HCT116 (cell line): ENCODE data around the gene SIVA1. TPM values are rescaled to one million over a fixed set of nuclear protein-coding genes. Genes with fewer than 3 reads are reported as not detected.

Experiments
- ATAC-seq: fragments of 200-7000 bp; cut with Tn5 transposase; 2 replicates; pipeline ENCODE4 v1.9.1; 2020; ENCODE audit warnings: mild to moderate bottlenecking, moderate library complexity
- BruUV-seq: library from RNA; stranded (reverse); fragments of 400-500 nt; replicated peaks from 2 replicates; lab custom pipeline; 2021; lab: Mats Ljungman, UMichigan
- CTCF ChIA-PET: fragments of 300-600 bp; sonication (Branson Sonifier 250); formaldehyde crosslinking; loops from one replicate; lab custom pipeline; 2021; ENCODE audit warnings: antibody characterized with exemption; lab: Charles Lee
- POLR2A ChIA-PET: fragments of 300-600, 350-600 bp; sonication (Branson Sonifier 250); formaldehyde crosslinking; loops from one replicate; lab custom pipeline; 2021; ENCODE audit warnings: antibody characterized with exemption; lab: Charles Lee
- RAD21 ChIA-PET, 2 experiments: fragments of 300-600 bp; sonication (Branson Sonifier 250); formaldehyde crosslinking; loops; one replicate each; lab custom pipeline; 2023; ENCODE audit warnings: low total read pairs in 2 of 2; ENCODE audit not compliant: uncharacterized antibody in 2 of 2, unreplicated experiment in 2 of 2, low non-redundant PET in 1 of 2; lab: Charles Lee
- DNase-seq: peaks from one replicate; pipeline ENCODE4 v3.0.0-alpha.2; 2010; ENCODE audit warnings: low read depth, low spot score
- H2AFZ ChIP-seq: fragments of 200-600 bp; shearing (Covaris generic), sonication (generic); 2 replicates; pipeline ENCODE4 v1.6.1; 2017; ENCODE audit warnings: low read depth, mixed run types, mixed read lengths, antibody characterized with exemption, low read length; ENCODE audit not compliant: poor library complexity, severe bottlenecking
- H3K27ac ChIP-seq: 2 replicates; pipeline ENCODE4 v1.5.1; 2012; ENCODE audit warnings: low read depth, low read length
- H3K27me3 ChIP-seq: fragments of 200-600 bp; sonication (generic); 2 replicates; pipeline ENCODE4 v1.6.1; 2016; ENCODE audit warnings: mixed run types, low read length, mixed read lengths; ENCODE audit not compliant: insufficient read depth
- H3K36me3 ChIP-seq, 2 experiments: fragments of 200-500 bp in 1 of 2; fragments of 200-600 bp in 1 of 2; sonication (Bioruptor generic) in 1 of 2; sonication (generic) in 1 of 2; 2 replicates each; pipeline versions ENCODE4 v1.5.1 to v1.6.1; 2014 to 2016; ENCODE audit warnings: low read length in 2 of 2, inconsistent platforms in 1 of 2, mixed read lengths in 1 of 2, mixed run types in 1 of 2; ENCODE audit not compliant: insufficient read depth in 2 of 2, control insufficient read depth in 1 of 2
- H3K4me1 ChIP-seq, 2 experiments: fragments of 200-600 bp in 1 of 2; sonication (generic) in 1 of 2; 2 replicates each; pipeline versions ENCODE4 v1.5.1 to v1.6.1; 2012 to 2017; ENCODE audit warnings: low read length in 2 of 2, inconsistent platforms in 1 of 2, mild to moderate bottlenecking in 1 of 2, mixed read lengths in 1 of 2, mixed run types in 1 of 2, moderate library complexity in 1 of 2; ENCODE audit not compliant: insufficient read depth in 2 of 2, control insufficient read depth in 1 of 2
- H3K4me2 ChIP-seq: fragments of 200-600 bp; sonication (generic); 2 replicates; pipeline ENCODE4 v1.6.1; 2017; ENCODE audit warnings: mixed run types, low read length, mixed read lengths
- H3K4me3 ChIP-seq, 2 experiments: fragments of 200-600 bp in 1 of 2; sonication (generic) in 1 of 2; replicated peaks in 1 of 2; 2 replicates each; pipeline ENCODE4 v1.5.1; 2011 to 2016; ENCODE audit warnings: low read length in 2 of 2, control low read depth in 1 of 2, low read depth in 1 of 2, mild to moderate bottlenecking in 1 of 2, mixed read lengths in 1 of 2, mixed run types in 1 of 2
- H3K79me2 ChIP-seq: fragments of 200-600 bp; sonication (generic); 2 replicates; pipeline ENCODE4 v1.6.1; 2017; ENCODE audit warnings: mild to moderate bottlenecking, mixed run types, low read length, moderate library complexity, mixed read lengths; ENCODE audit not compliant: insufficient read depth
- H3K9ac ChIP-seq: fragments of 200-600 bp; sonication (generic); 2 replicates; pipeline ENCODE4 v1.6.1; 2016; ENCODE audit warnings: low read length, mixed read lengths
- H3K9me2 ChIP-seq: fragments of 200-600 bp; sonication (generic), shearing (Covaris generic); 2 replicates; pipeline ENCODE4 v1.6.1; 2017; ENCODE audit warnings: mixed run types, mild to moderate bottlenecking, moderate library complexity; ENCODE audit not compliant: insufficient read depth
- H3K9me3 ChIP-seq, 2 experiments: fragments of 200-500 bp in 1 of 2; fragments of 200-600 bp in 1 of 2; sonication (Bioruptor generic) in 1 of 2; sonication (generic) in 1 of 2; 2 replicates each; pipeline ENCODE4 v1.6.1; 2014 to 2017; ENCODE audit warnings: low read length in 2 of 2, mixed read lengths in 2 of 2, inconsistent platforms in 1 of 2, low read depth in 1 of 2, mild to moderate bottlenecking in 1 of 2, mixed run types in 1 of 2, moderate library complexity in 1 of 2; ENCODE audit not compliant: control insufficient read depth in 1 of 2, insufficient read depth in 1 of 2
- H4K20me1 ChIP-seq: fragments of 200-600 bp; sonication (generic), shearing (Covaris generic); 2 replicates; pipeline ENCODE4 v1.6.1; 2017; ENCODE audit warnings: mixed run types, mild to moderate bottlenecking, moderate library complexity; ENCODE audit not compliant: insufficient read depth
- CEBPB ChIP-seq: IDR thresholded peaks from 2 replicates; pipeline ENCODE4 v1.6.1; 2012; ENCODE audit warnings: low read depth
- JUND ChIP-seq: IDR thresholded peaks from 2 replicates; pipeline ENCODE4 v1.6.1; 2012
- MAX ChIP-seq: IDR thresholded peaks from 2 replicates; pipeline ENCODE4 v1.6.1; 2012
- POLR2AphosphoS5 ChIP-seq: IDR thresholded peaks from 2 replicates; pipeline ENCODE4 v1.6.1; 2011; ENCODE audit warnings: mild to moderate bottlenecking, low read depth, low read length, moderate library complexity
- SIN3A ChIP-seq: IDR thresholded peaks from 2 replicates; pipeline ENCODE4 v1.6.1; 2012; ENCODE audit warnings: low read depth
- SRF ChIP-seq: IDR thresholded peaks from 2 replicates; pipeline ENCODE4 v1.6.1; 2012; ENCODE audit warnings: low read depth
- ZNF274 ChIP-seq: fragments of 200-500 bp; sonication (Bioruptor generic); IDR thresholded peaks from 2 replicates; pipeline ENCODE4 v1.6.1; 2014; ENCODE audit warnings: mild to moderate bottlenecking, low read depth, low read length, inconsistent platforms
- intact Hi-C: fragments of 100-400 bp; cut with micrococcal nuclease; formaldehyde crosslinking; loops from 2 replicates; pipeline ENCODE4 v1.10.0; 2022
- total RNA-seq: library from RNA; stranded (reverse); gene quantifications from one replicate; pipeline ENCODE4 v1.2.1, GENCODE V29; 2021; ENCODE audit not compliant: unreplicated experiment
- TF ChIP-seq, protein P1 (sequence below): IDR thresholded peaks from 2 replicates; pipeline ENCODE4 v1.6.1; 2012; ENCODE audit warnings: low read depth
- TF ChIP-seq, protein P2 (sequence below), 3 experiments: fragments of 200-600 bp in 1 of 3; sonication (generic) in 1 of 3; IDR thresholded peaks in 2 of 3; conservative IDR thresholded peaks in 1 of 3; 2 replicates each; pipeline ENCODE4 v1.5.1; 2012 to 2017; ENCODE audit warnings: low read depth in 2 of 3, low read length in 2 of 3, antibody characterized with exemption in 1 of 3, borderline replicate concordance in 1 of 3, control low read depth in 1 of 3, mild to moderate bottlenecking in 1 of 3, mixed read lengths in 1 of 3, mixed run types in 1 of 3, moderate library complexity in 1 of 3; ENCODE audit not compliant: insufficient read depth in 1 of 3

The SIVA1 gene
- total RNA-seq, 1 experiment from 2014 or later = 141 TPM

DNA sequence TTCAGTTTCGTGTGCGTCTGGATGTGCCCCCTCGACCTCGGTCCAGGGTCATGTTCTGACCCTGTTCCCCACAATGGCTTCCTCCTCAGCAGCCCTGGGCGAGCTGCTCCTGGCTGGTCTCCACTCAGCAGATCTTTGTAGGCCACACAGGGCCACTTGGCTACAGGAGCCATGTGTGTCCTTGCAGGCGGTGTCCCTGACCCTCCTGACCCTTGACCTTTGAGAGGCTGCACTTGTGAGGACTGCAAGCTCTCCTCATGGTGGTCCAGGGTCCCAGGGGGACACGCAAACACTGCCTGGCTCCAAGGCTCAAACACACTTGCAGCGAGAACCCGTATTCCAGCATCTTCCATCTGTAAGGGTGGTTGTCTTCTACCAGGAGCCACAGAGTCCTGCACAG lies 7.5 kb upstream of the SIVA1 start:
- RAD21 ChIA-PET = no interaction called here
- Histone ChIP-seq H2AFZ (no peak overlapping the region), H3K79me2 (no peaks in the 10 kb centered on the region), H3K4me2 (no peak overlapping the region), H3K27ac (no peak overlapping the region), H3K9ac (no peak overlapping the region), H3K9me3 (no peaks in the 10 kb centered on the region), H3K36me3 (no peaks in the 10 kb centered on the region), H3K4me1 (peaks cover 9 to 16% of the 10 kb centered on the region in 2 experiments), H4K20me1 (no peaks in the 10 kb centered on the region), H3K27me3 (no peaks in the 10 kb centered on the region), H3K4me3 (no peak overlapping the region), H3K9me2 (no peaks in the 10 kb centered on the region)
- DNase-seq (no peak), ATAC-seq (no peak)
- BruUV-seq = no TSS peak
- intact Hi-C loops = no loop called here
- no peak for TF ChIP-seq SRF
- no peak for TF ChIP-seq POLR2AphosphoS5
- no peak for TF ChIP-seq JUND
- no peak for TF ChIP-seq SIN3A
- TF ChIP-seq CEBPB = no peak
- no peak for TF ChIP-seq ZNF274
- TF ChIP-seq MAX = no peak
- TF ChIP-seq, protein P1, sequence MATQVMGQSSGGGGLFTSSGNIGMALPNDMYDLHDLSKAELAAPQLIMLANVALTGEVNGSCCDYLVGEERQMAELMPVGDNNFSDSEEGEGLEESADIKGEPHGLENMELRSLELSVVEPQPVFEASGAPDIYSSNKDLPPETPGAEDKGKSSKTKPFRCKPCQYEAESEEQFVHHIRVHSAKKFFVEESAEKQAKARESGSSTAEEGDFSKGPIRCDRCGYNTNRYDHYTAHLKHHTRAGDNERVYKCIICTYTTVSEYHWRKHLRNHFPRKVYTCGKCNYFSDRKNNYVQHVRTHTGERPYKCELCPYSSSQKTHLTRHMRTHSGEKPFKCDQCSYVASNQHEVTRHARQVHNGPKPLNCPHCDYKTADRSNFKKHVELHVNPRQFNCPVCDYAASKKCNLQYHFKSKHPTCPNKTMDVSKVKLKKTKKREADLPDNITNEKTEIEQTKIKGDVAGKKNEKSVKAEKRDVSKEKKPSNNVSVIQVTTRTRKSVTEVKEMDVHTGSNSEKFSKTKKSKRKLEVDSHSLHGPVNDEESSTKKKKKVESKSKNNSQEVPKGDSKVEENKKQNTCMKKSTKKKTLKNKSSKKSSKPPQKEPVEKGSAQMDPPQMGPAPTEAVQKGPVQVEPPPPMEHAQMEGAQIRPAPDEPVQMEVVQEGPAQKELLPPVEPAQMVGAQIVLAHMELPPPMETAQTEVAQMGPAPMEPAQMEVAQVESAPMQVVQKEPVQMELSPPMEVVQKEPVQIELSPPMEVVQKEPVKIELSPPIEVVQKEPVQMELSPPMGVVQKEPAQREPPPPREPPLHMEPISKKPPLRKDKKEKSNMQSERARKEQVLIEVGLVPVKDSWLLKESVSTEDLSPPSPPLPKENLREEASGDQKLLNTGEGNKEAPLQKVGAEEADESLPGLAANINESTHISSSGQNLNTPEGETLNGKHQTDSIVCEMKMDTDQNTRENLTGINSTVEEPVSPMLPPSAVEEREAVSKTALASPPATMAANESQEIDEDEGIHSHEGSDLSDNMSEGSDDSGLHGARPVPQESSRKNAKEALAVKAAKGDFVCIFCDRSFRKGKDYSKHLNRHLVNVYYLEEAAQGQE = no peak
- TF ChIP-seq, protein P2, sequence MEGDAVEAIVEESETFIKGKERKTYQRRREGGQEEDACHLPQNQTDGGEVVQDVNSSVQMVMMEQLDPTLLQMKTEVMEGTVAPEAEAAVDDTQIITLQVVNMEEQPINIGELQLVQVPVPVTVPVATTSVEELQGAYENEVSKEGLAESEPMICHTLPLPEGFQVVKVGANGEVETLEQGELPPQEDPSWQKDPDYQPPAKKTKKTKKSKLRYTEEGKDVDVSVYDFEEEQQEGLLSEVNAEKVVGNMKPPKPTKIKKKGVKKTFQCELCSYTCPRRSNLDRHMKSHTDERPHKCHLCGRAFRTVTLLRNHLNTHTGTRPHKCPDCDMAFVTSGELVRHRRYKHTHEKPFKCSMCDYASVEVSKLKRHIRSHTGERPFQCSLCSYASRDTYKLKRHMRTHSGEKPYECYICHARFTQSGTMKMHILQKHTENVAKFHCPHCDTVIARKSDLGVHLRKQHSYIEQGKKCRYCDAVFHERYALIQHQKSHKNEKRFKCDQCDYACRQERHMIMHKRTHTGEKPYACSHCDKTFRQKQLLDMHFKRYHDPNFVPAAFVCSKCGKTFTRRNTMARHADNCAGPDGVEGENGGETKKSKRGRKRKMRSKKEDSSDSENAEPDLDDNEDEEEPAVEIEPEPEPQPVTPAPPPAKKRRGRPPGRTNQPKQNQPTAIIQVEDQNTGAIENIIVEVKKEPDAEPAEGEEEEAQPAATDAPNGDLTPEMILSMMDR (IDR thresholded peaks at IDR 0.05 in 2 of 3, conservative IDR thresholded peaks at IDR 0.05 in 1 of 3; ENCODE audit: borderline replicate concordance in 1 of 3, insufficient read depth in 1 of 3, low read depth in 2 of 3, low read length in 2 of 3) = no peak
- CTCF ChIA-PET = no interaction called here
- POLR2A ChIA-PET = no interaction called here
